ENCODE results near the gene ZNF267. TPM values are rescaled to one million over a fixed set of nuclear protein-coding genes. Genes with fewer than 3 reads are reported as not detected.
A peak's percentile ranks its signal among the peaks of the same experiment; 100 is the strongest.

ZNF267 gene
- total RNA-seq, 4 donors from 2014 or later = 3.4 to 14.1 (median 9.0) TPM

GRCh38 chr16:31875928-31876547 lies 2.4 kb downstream of the ZNF267 start:
- in situ Hi-C loops (cut with MboI; ENCODE audit: low pct_ligation_motif_present in 1 of 4, low pct_unique_long_range_greater_than_20kb in 1 of 4, low sequenced_read_pairs in 3 of 4) = loop anchor here in 1 of 4 donors (25.0 kb wide), 1 partner anchor 414 kb away; the partner anchor contains the start of genes ARMC5 and TGFB1I1
- peaks cover 30 to 67% (median 48%) of the 10 kb centered on the region in 4 donors for H3K4me1 ChIP-seq
- no peaks in the 10 kb centered on the region for H3K36me3 ChIP-seq
- intact Hi-C loops (cut with DNase I; ENCODE audit: low total_unique reads) = no loop called here
- H3K27me3 ChIP-seq = no peaks in the 10 kb centered on the region
- peak overlapping the region in 1 of 4 donors; percentile 99 for H3K4me3 ChIP-seq
- peak overlapping the region in 2 of 4 donors; percentile 98 to 99 for H3K27ac ChIP-seq
- no peak for TF ChIP-seq POLR2AphosphoS5 (IDR thresholded peaks at IDR 0.05)
- no peak for TF ChIP-seq POLR2A (IDR thresholded peaks at IDR 0.05)
- TF ChIP-seq EP300 (IDR thresholded peaks at IDR 0.05; ENCODE audit: low read depth) = no peak
- TF ChIP-seq, protein P1, sequence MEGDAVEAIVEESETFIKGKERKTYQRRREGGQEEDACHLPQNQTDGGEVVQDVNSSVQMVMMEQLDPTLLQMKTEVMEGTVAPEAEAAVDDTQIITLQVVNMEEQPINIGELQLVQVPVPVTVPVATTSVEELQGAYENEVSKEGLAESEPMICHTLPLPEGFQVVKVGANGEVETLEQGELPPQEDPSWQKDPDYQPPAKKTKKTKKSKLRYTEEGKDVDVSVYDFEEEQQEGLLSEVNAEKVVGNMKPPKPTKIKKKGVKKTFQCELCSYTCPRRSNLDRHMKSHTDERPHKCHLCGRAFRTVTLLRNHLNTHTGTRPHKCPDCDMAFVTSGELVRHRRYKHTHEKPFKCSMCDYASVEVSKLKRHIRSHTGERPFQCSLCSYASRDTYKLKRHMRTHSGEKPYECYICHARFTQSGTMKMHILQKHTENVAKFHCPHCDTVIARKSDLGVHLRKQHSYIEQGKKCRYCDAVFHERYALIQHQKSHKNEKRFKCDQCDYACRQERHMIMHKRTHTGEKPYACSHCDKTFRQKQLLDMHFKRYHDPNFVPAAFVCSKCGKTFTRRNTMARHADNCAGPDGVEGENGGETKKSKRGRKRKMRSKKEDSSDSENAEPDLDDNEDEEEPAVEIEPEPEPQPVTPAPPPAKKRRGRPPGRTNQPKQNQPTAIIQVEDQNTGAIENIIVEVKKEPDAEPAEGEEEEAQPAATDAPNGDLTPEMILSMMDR (IDR thresholded peaks at IDR 0.05) = no peak
- no peaks in the 10 kb centered on the region for H3K9me3 ChIP-seq
- WGBS, 2 donors (ENCODE audit: low coverage in 1 of 2) = 8 to 60% methylated on average over 2 to 4 of the region's 4 CpGs
- DNase-seq = no peak

- no peak for DNase-seq
- no peak overlapping the region for H3K4me3 ChIP-seq
Observed at GRCh38 chr16:31876951-31877828, 3.6 kb downstream of the ZNF267 start.

GRCh38 chr16:31877876-31878642 lies 4.5 kb downstream of the ZNF267 start:
- Histone ChIP-seq H3K36me3 (no peaks in the 10 kb centered on the region), H3K9me3 (no peaks in the 10 kb centered on the region), H3K4me1 (peaks cover 30 to 70% (median 47%) of the 10 kb centered on the region in 4 donors), H3K4me3 (no peak overlapping the region), H3K27ac (peak overlapping the region; percentile 9 to 66 (median 54)), H3K27me3 (no peaks in the 10 kb centered on the region)
- in situ Hi-C loops (cut with MboI; ENCODE audit: low pct_ligation_motif_present in 1 of 4, low pct_unique_long_range_greater_than_20kb in 1 of 4, low sequenced_read_pairs in 3 of 4) = loop anchor here in 1 of 4 donors (25.0 kb wide), 1 partner anchor 416 kb away; the partner anchor contains the start of genes ARMC5 and TGFB1I1
- intact Hi-C loops (cut with DNase I; ENCODE audit: low total_unique reads) = no loop called here
- 78 to 90% methylated on average over 2 to 9 of the region's 9 CpGs for WGBS, 2 donors (ENCODE audit: low coverage in 1 of 2)
- DNase-seq = no peak
- no peak for TF ChIP-seq POLR2A (IDR thresholded peaks at IDR 0.05)
- no peak for TF ChIP-seq POLR2AphosphoS5 (IDR thresholded peaks at IDR 0.05)
- TF ChIP-seq EP300 (IDR thresholded peaks at IDR 0.05; ENCODE audit: low read depth) = no peak
- TF ChIP-seq, protein P1 (IDR thresholded peaks at IDR 0.05) = no peak

More at GRCh38 chr16:31876951-31877828, 3.6 kb downstream of the ZNF267 start:
- no peak for TF ChIP-seq POLR2A (IDR thresholded peaks at IDR 0.05)
- TF ChIP-seq EP300 (IDR thresholded peaks at IDR 0.05; ENCODE audit: low read depth) = no peak
- TF ChIP-seq POLR2AphosphoS5 (IDR thresholded peaks at IDR 0.05) = no peak
- TF ChIP-seq, protein P1 (IDR thresholded peaks at IDR 0.05) = no peak
- in situ Hi-C loops (cut with MboI; ENCODE audit: low pct_ligation_motif_present in 1 of 4, low pct_unique_long_range_greater_than_20kb in 1 of 4, low sequenced_read_pairs in 3 of 4) = loop anchor here in 1 of 4 donors (25.0 kb wide), 1 partner anchor 415 kb away; the partner anchor contains the start of genes ARMC5 and TGFB1I1
- Histone ChIP-seq H3K9me3 (no peaks in the 10 kb centered on the region), H3K4me1 (peaks cover 30 to 70% (median 49%) of the 10 kb centered on the region in 4 donors), H3K27ac (peak overlapping the region; percentile 9 to 66 (median 54)), H3K27me3 (no peaks in the 10 kb centered on the region), H3K36me3 (no peaks in the 10 kb centered on the region)
- intact Hi-C loops (cut with DNase I; ENCODE audit: low total_unique reads) = no loop called here
- 8 to 21% methylated on average over 2 to 5 of the region's 5 CpGs for WGBS, 2 donors (ENCODE audit: low coverage in 1 of 2)

All from transverse colon (tissue), 4 donors.